ENCODE data around the gene LAGE3.

Gene LAGE3

GRCh38 chrX:154445776-154446175 lies 33.3 kb downstream of the LAGE3 start:
- peaks cover 13% of the 10 kb centered on the region for H3K79me1 ChIP-seq (ENCODE audit: low read length)
- no peak for DNase-seq
- no peak overlapping the region for H2AK5ac ChIP-seq (ENCODE audit: low read length)
- H3K9me3 ChIP-seq (ENCODE audit: insufficient read depth, low read depth, low read length), result no peaks in the 10 kb centered on the region
- H2AFZ ChIP-seq (ENCODE audit: insufficient read depth, low read length, poor library complexity), result no peak overlapping the region
- no peak overlapping the region for H3K23ac ChIP-seq (ENCODE audit: low read length)
- H3K18ac ChIP-seq (ENCODE audit: low read length), result no peak overlapping the region
- H3K4me3 ChIP-seq (ENCODE audit: low read depth, low read length), result no peak overlapping the region
- peaks cover 66 to 75% of the 10 kb centered on the region in 2 experiments for H3K36me3 ChIP-seq (ENCODE audit: control insufficient read depth in 1 of 2, insufficient read depth in 2 of 2, low read length in 2 of 2)
- no peak overlapping the region for H2BK5ac ChIP-seq (ENCODE audit: low read depth, low read length, poor library complexity)
- H4K91ac ChIP-seq (ENCODE audit: low read depth, low read length), result no peak overlapping the region
- no peak overlapping the region for H2BK120ac ChIP-seq (ENCODE audit: insufficient read depth, low read length, poor library complexity)
- H3K14ac ChIP-seq (ENCODE audit: low read length), result no peak overlapping the region
- no peak overlapping the region for H2BK12ac ChIP-seq (ENCODE audit: low read length)
- H3K27me3 ChIP-seq (ENCODE audit: insufficient read depth, low read length), result no peaks in the 10 kb centered on the region
- H4K12ac ChIP-seq (ENCODE audit: low read depth, low read length), result no peak overlapping the region
- peaks cover 6 to 14% of the 10 kb centered on the region in 2 experiments for H3K4me1 ChIP-seq (ENCODE audit: control insufficient read depth in 1 of 2, insufficient read depth in 2 of 2, low read length in 2 of 2)
- peaks cover 7% of the 10 kb centered on the region for H3K79me2 ChIP-seq (ENCODE audit: control insufficient read depth, insufficient read depth, low read length, poor library complexity)
- no CpG with 5 or more reads among the region's 16 CpGs for WGBS (ENCODE audit: extremely low coverage, insufficient coverage, insufficient read length)
- H3K4ac ChIP-seq (ENCODE audit: low read depth, low read length), result no peak overlapping the region
- no peak overlapping the region for H3K4me2 ChIP-seq (ENCODE audit: low read length)
- no peak overlapping the region for H4K8ac ChIP-seq (ENCODE audit: low read depth, low read length)
- no peak overlapping the region for H3K9ac ChIP-seq (ENCODE audit: low read length)
- no peak overlapping the region for H3K27ac ChIP-seq (ENCODE audit: low read depth, low read length)

GRCh38 chrX:154444755-154445246 lies 34.3 kb downstream of the LAGE3 start:
- H3K79me1 ChIP-seq (ENCODE audit: low read length), result peaks cover 13% of the 10 kb centered on the region
- peak overlapping the region; percentile 4 for H2BK12ac ChIP-seq (ENCODE audit: low read length)
- H3K4me1 ChIP-seq (ENCODE audit: control insufficient read depth in 1 of 2, insufficient read depth in 2 of 2, low read length in 2 of 2), result peaks cover 6 to 14% of the 10 kb centered on the region in 2 experiments
- H3K4me3 ChIP-seq (ENCODE audit: low read depth, low read length), result peak overlapping the region; percentile 79
- no CpG with 5 or more reads among the region's 13 CpGs for WGBS (ENCODE audit: extremely low coverage, insufficient coverage, insufficient read length)
- peak overlapping the region; percentile 71 for H3K4ac ChIP-seq (ENCODE audit: low read depth, low read length)
- peak overlapping the region; percentile 76 for H2AK5ac ChIP-seq (ENCODE audit: low read length)
- peak overlapping the region; percentile 79 for H3K27ac ChIP-seq (ENCODE audit: low read depth, low read length)
- peak overlapping the region; percentile 95 for H4K91ac ChIP-seq (ENCODE audit: low read depth, low read length)
- peak overlapping the region; percentile 89 for H3K4me2 ChIP-seq (ENCODE audit: low read length)
- peaks cover 68 to 75% of the 10 kb centered on the region in 2 experiments for H3K36me3 ChIP-seq (ENCODE audit: control insufficient read depth in 1 of 2, insufficient read depth in 2 of 2, low read length in 2 of 2)
- peaks cover 7% of the 10 kb centered on the region for H3K79me2 ChIP-seq (ENCODE audit: control insufficient read depth, insufficient read depth, low read length, poor library complexity)
- peak overlapping the region; percentile 94 for H3K18ac ChIP-seq (ENCODE audit: low read length)
- peak overlapping the region; percentile 84 for H3K9ac ChIP-seq (ENCODE audit: low read length)
- H2BK120ac ChIP-seq (ENCODE audit: insufficient read depth, low read length, poor library complexity), result peak overlapping the region; percentile 91
- peak overlapping the region; percentile 96 for H3K14ac ChIP-seq (ENCODE audit: low read length)
- H3K27me3 ChIP-seq (ENCODE audit: insufficient read depth, low read length), result no peaks in the 10 kb centered on the region
- peak overlapping the region; percentile 56 for H2AFZ ChIP-seq (ENCODE audit: insufficient read depth, low read length, poor library complexity)
- peak overlapping the region; percentile 94 for H4K12ac ChIP-seq (ENCODE audit: low read depth, low read length)
- no peak for DNase-seq
- H2BK5ac ChIP-seq (ENCODE audit: low read depth, low read length, poor library complexity), result peak overlapping the region; percentile 80
- H3K23ac ChIP-seq (ENCODE audit: low read length), result no peak overlapping the region
- no peaks in the 10 kb centered on the region for H3K9me3 ChIP-seq (ENCODE audit: insufficient read depth, low read depth, low read length)
- peak overlapping the region; percentile 88 for H4K8ac ChIP-seq (ENCODE audit: low read depth, low read length)

- DNase-seq, result peak; percentile 69 to 77
- Histone ChIP-seq H3K27ac (ENCODE audit: low read depth, low read length) (peak within 1 kb of the TSS; percentile 79), H3K27me3 (ENCODE audit: insufficient read depth, low read length) (no peaks in the 10 kb centered on the region), H3K4ac (ENCODE audit: low read depth, low read length) (peak within 1 kb of the TSS; percentile 71), H3K36me3 (ENCODE audit: control insufficient read depth in 1 of 2, insufficient read depth in 2 of 2, low read length in 2 of 2) (peaks cover 66 to 72% of the 10 kb centered on the region in 2 experiments), H4K91ac (ENCODE audit: low read depth, low read length) (peak within 1 kb of the TSS; percentile 95), H3K9ac (ENCODE audit: low read length) (peak within 1 kb of the TSS; percentile 84), H2AK5ac (ENCODE audit: low read length) (peak within 1 kb of the TSS; percentile 76), H3K23ac (ENCODE audit: low read length) (no peak within 1 kb of the TSS), H2AFZ (ENCODE audit: insufficient read depth, low read length, poor library complexity) (peak within 1 kb of the TSS; percentile 64), H3K4me3 (ENCODE audit: low read depth, low read length) (peak within 1 kb of the TSS; percentile 79), H3K79me2 (ENCODE audit: control insufficient read depth, insufficient read depth, low read length, poor library complexity) (peaks cover 7% of the 10 kb centered on the region), H2BK12ac (ENCODE audit: low read length) (peak within 1 kb of the TSS; percentile 4), H3K4me2 (ENCODE audit: low read length) (peak within 1 kb of the TSS; percentile 89), H4K8ac (ENCODE audit: low read depth, low read length) (peak within 1 kb of the TSS; percentile 88), H2BK120ac (ENCODE audit: insufficient read depth, low read length, poor library complexity) (peak within 1 kb of the TSS; percentile 91), H3K79me1 (ENCODE audit: low read length) (peaks cover 13% of the 10 kb centered on the region), H3K18ac (ENCODE audit: low read length) (peak within 1 kb of the TSS; percentile 94), H3K9me3 (ENCODE audit: insufficient read depth, low read depth, low read length) (no peaks in the 10 kb centered on the region), H3K14ac (ENCODE audit: low read length) (peak within 1 kb of the TSS; percentile 96), H4K12ac (ENCODE audit: low read depth, low read length) (peak within 1 kb of the TSS; percentile 94), H2BK5ac (ENCODE audit: low read depth, low read length, poor library complexity) (peak within 1 kb of the TSS; percentile 80), H3K4me1 (ENCODE audit: control insufficient read depth in 1 of 2, insufficient read depth in 2 of 2, low read length in 2 of 2) (peaks cover 6 to 14% of the 10 kb centered on the region in 2 experiments)
- WGBS (ENCODE audit: extremely low coverage, insufficient coverage, insufficient read length), result no CpG with 5 or more reads among the region's 94 CpGs
Observed at GRCh38 chrX:154443992-154444754, 34.9 kb downstream of the LAGE3 start, which contains the start of gene FAM50A. Gene FAM50A, plus strand, starts transcription at chrX:154444141. Its CDS starts 95 bp downstream, at chrX:154444236.

- Histone ChIP-seq H2BK5ac (ENCODE audit: low read depth, low read length, poor library complexity) (peak overlapping the region; percentile 66), H3K9ac (ENCODE audit: low read length) (peak overlapping the region; percentile 9), H3K79me1 (ENCODE audit: low read length) (peaks cover 13% of the 10 kb centered on the region), H3K4me3 (ENCODE audit: low read depth, low read length) (no peak overlapping the region), H3K9me3 (ENCODE audit: insufficient read depth, low read depth, low read length) (no peaks in the 10 kb centered on the region), H2AK5ac (ENCODE audit: low read length) (peak overlapping the region; percentile 30), H3K27ac (ENCODE audit: low read depth, low read length) (no peak overlapping the region), H3K14ac (ENCODE audit: low read length) (peak overlapping the region; percentile 32), H4K91ac (ENCODE audit: low read depth, low read length) (peak overlapping the region; percentile 76), H3K4me2 (ENCODE audit: low read length) (peak overlapping the region; percentile 50), H4K8ac (ENCODE audit: low read depth, low read length) (peak overlapping the region; percentile 36), H3K27me3 (ENCODE audit: insufficient read depth, low read length) (no peaks in the 10 kb centered on the region), H4K12ac (ENCODE audit: low read depth, low read length) (peak overlapping the region; percentile 86), H2BK120ac (ENCODE audit: insufficient read depth, low read length, poor library complexity) (peak overlapping the region; percentile 70), H3K79me2 (ENCODE audit: control insufficient read depth, insufficient read depth, low read length, poor library complexity) (peaks cover 7% of the 10 kb centered on the region), H3K18ac (ENCODE audit: low read length) (no peak overlapping the region), H2AFZ (ENCODE audit: insufficient read depth, low read length, poor library complexity) (peak overlapping the region; percentile 64), H3K36me3 (ENCODE audit: control insufficient read depth in 1 of 2, insufficient read depth in 2 of 2, low read length in 2 of 2) (peaks cover 66 to 72% of the 10 kb centered on the region in 2 experiments), H3K4me1 (ENCODE audit: control insufficient read depth in 1 of 2, insufficient read depth in 2 of 2, low read length in 2 of 2) (peaks cover 9 to 14% of the 10 kb centered on the region in 2 experiments), H2BK12ac (ENCODE audit: low read length) (no peak overlapping the region), H3K4ac (ENCODE audit: low read depth, low read length) (peak overlapping the region; percentile 4), H3K23ac (ENCODE audit: low read length) (no peak overlapping the region)
- WGBS (ENCODE audit: extremely low coverage, insufficient coverage, insufficient read length), result no CpG with 5 or more reads among the region's 10 CpGs
- peak; percentile 40 to 60 for DNase-seq
Observed at GRCh38 chrX:154443479-154443910, 35.6 kb downstream of the LAGE3 start.
